Right cardiac atrium (tissue), 5 donors: ENCODE data around the gene CFAP61. TPM values are rescaled to one million over a fixed set of nuclear protein-coding genes. Genes with fewer than 3 reads are reported as not detected.

ENCODE experiments used
- ATAC-seq, 2 donors: fragments of 200-7000 bp; cut with Tn5 transposase; one replicate each; pipeline versions ENCODE4 v1.8.0 to v1.9.1; 2020; ENCODE audit warnings: moderate library complexity in 2 of 2, mild to moderate bottlenecking in 1 of 2
- DNase-seq, 3 donors: peaks; one replicate each; pipeline ENCODE4 v3.0.0-alpha.2; 2020
- H3K27ac ChIP-seq: one replicate; pipeline ENCODE4 v1.5.1; 2013; ENCODE audit warnings: mild to moderate bottlenecking, low read length, control low read depth, moderate library complexity
- H3K27me3 ChIP-seq: one replicate; pipeline ENCODE4 v1.6.1; 2013; ENCODE audit not compliant: control insufficient read depth, insufficient read depth
- H3K4me1 ChIP-seq: one replicate; pipeline ENCODE4 v1.6.1; 2013; ENCODE audit warnings: low read length; ENCODE audit not compliant: control insufficient read depth, insufficient read depth
- H3K4me3 ChIP-seq: one replicate; pipeline ENCODE4 v1.5.1; 2013; ENCODE audit warnings: low read length, control low read depth
- H3K9me3 ChIP-seq: one replicate; pipeline ENCODE4 v1.6.1; 2013; ENCODE audit warnings: low read length; ENCODE audit not compliant: control insufficient read depth
- WGBS: extraction: QIAGEN DNeasy Blood & Tissue Kit; methylation state at CpG from one replicate; pipeline ENCODE4 v1.1.7; 2013; 5-methylcytosine and 5-hydroxymethylcytosine counted together
- intact Hi-C, 4 donors: fragments of 100-400 bp; cut with DNase I; formaldehyde crosslinking; loops; one replicate each; pipeline versions ENCODE4 v1.11.0 to v1.14.0; 2022 to 2023
- polyA plus RNA-seq: library from polyadenylated mRNA; stranded (reverse); fragments of 200-250 nt; gene quantifications from one replicate; pipeline ENCODE4 v1.2.3, GENCODE V29; 2013
- total RNA-seq, 4 donors: library from RNA; stranded (reverse); fragmentation: NEBNext Ultra II Directional; extraction: Animal tissue kit (Norgen Biotek cat#: 25700); gene quantifications; one replicate each; pipeline ENCODE4 v1.2.1, GENCODE V29; 2021
- donor health status: healthy with polysubstance abuse.
- donor health status: DM: no; HTN: yes; CAD: no.
- donor health status: DM: no; HTN: no; CAD: no.
- donor health status: DM: no; HTN: yes; CAD: no; lungs with severe emphysema.
- donor health status: DM: yes; HTN: yes; CAD: no.

The CFAP61 gene
- total and polyA plus RNA-seq, 5 donors, result 0.11 to 2.4 (median 0.74) TPM; not detected in 1

GRCh38 chr20:20329564-20329963 is 277.2 kb downstream of the CFAP61 start:
- Histone ChIP-seq H3K4me1 (no peaks in the 10 kb centered on the region), H3K9me3 (no peaks in the 10 kb centered on the region), H3K4me3 (no peak overlapping the region), H3K27ac (no peak overlapping the region), H3K27me3 (no peaks in the 10 kb centered on the region)
- intact Hi-C loops, result no loop called here
- ATAC-seq (no peak), DNase-seq (no peak)
- 87% methylated on average over 13 of the region's 13 CpGs for WGBS

GRCh38 chr20:20331156-20331555 is 278.8 kb downstream of the CFAP61 start:
- intact Hi-C loops, result no loop called here
- no peaks in the 10 kb centered on the region for H3K9me3 ChIP-seq
- H3K4me3 ChIP-seq, result no peak overlapping the region
- H3K27ac ChIP-seq, result no peak overlapping the region
- DNase-seq (no peak), ATAC-seq (no peak)
- WGBS, result 72% methylated on average over 1 of the region's 1 CpG
- H3K27me3 ChIP-seq, result no peaks in the 10 kb centered on the region
- no peaks in the 10 kb centered on the region for H3K4me1 ChIP-seq

- Histone ChIP-seq H3K9me3 (no peaks in the 10 kb centered on the region), H3K27ac (no peak overlapping the region), H3K4me3 (no peak overlapping the region), H3K4me1 (no peaks in the 10 kb centered on the region), H3K27me3 (no peaks in the 10 kb centered on the region)
- WGBS, result 78% methylated on average over 2 of the region's 2 CpGs
- ATAC-seq (no peak), DNase-seq (no peak)
- intact Hi-C loops, result no loop called here
These were observed 279.5 kb downstream of the CFAP61 start for GRCh38 chr20:20331817-20332216.

GRCh38 chr20:20333866-20334265 is 281.5 kb downstream of the CFAP61 start:
- WGBS, result 73% methylated on average over 6 of the region's 6 CpGs
- Histone ChIP-seq H3K27me3 (no peaks in the 10 kb centered on the region), H3K27ac (no peak overlapping the region), H3K9me3 (no peaks in the 10 kb centered on the region), H3K4me1 (no peaks in the 10 kb centered on the region), H3K4me3 (no peak overlapping the region)
- DNase-seq (no peak), ATAC-seq (no peak)
- intact Hi-C loops, result no loop called here

GRCh38 chr20:20334489-20334888 is 282.2 kb downstream of the CFAP61 start:
- H3K9me3 ChIP-seq, result no peaks in the 10 kb centered on the region
- no peaks in the 10 kb centered on the region for H3K4me1 ChIP-seq
- no peaks in the 10 kb centered on the region for H3K27me3 ChIP-seq
- 47% methylated on average over 5 of the region's 5 CpGs for WGBS
- no peak for ATAC-seq
- no peak overlapping the region for H3K4me3 ChIP-seq
- intact Hi-C loops, result no loop called here
- no peak for DNase-seq
- H3K27ac ChIP-seq, result no peak overlapping the region

GRCh38 chr20:20338133-20338730 is 285.9 kb downstream of the CFAP61 start:
- DNase-seq (no peak), ATAC-seq (no peak)
- no peaks in the 10 kb centered on the region for H3K4me1 ChIP-seq
- WGBS, result 89% methylated on average over 14 of the region's 14 CpGs
- H3K9me3 ChIP-seq, result no peaks in the 10 kb centered on the region
- H3K4me3 ChIP-seq, result no peak overlapping the region
- no peak overlapping the region for H3K27ac ChIP-seq
- intact Hi-C loops, result no loop called here
- no peaks in the 10 kb centered on the region for H3K27me3 ChIP-seq

- ATAC-seq (no peak), DNase-seq (no peak)
- intact Hi-C loops, result no loop called here
These were observed 288.1 kb downstream of the CFAP61 start for GRCh38 chr20:20340443-20340842.

GRCh38 chr20:20341371-20341770 is 289.0 kb downstream of the CFAP61 start:
- no peak overlapping the region for H3K4me3 ChIP-seq
- no peaks in the 10 kb centered on the region for H3K4me1 ChIP-seq
- no peak overlapping the region for H3K27ac ChIP-seq
- intact Hi-C loops, result no loop called here
- no peaks in the 10 kb centered on the region for H3K27me3 ChIP-seq
- DNase-seq (no peak), ATAC-seq (no peak)
- H3K9me3 ChIP-seq, result no peaks in the 10 kb centered on the region
- 67% methylated on average over 4 of the region's 4 CpGs for WGBS

More at GRCh38 chr20:20340443-20340842, 288.1 kb downstream of the CFAP61 start:
- Histone ChIP-seq H3K4me1 (no peaks in the 10 kb centered on the region), H3K27ac (no peak overlapping the region), H3K9me3 (no peaks in the 10 kb centered on the region), H3K4me3 (no peak overlapping the region), H3K27me3 (no peaks in the 10 kb centered on the region)
- WGBS, result 89% methylated on average over 16 of the region's 16 CpGs

GRCh38 chr20:20342066-20342465 is 289.7 kb downstream of the CFAP61 start:
- WGBS, result 78% methylated on average over 5 of the region's 5 CpGs
- DNase-seq, result no peak
- Histone ChIP-seq H3K27me3 (no peaks in the 10 kb centered on the region), H3K4me1 (no peaks in the 10 kb centered on the region), H3K9me3 (no peaks in the 10 kb centered on the region), H3K4me3 (no peak overlapping the region), H3K27ac (no peak overlapping the region)
- no peak for ATAC-seq
- intact Hi-C loops, result no loop called here

GRCh38 chr20:20343932-20344331 is 291.6 kb downstream of the CFAP61 start:
- Histone ChIP-seq H3K4me3 (no peak overlapping the region), H3K27ac (no peak overlapping the region), H3K27me3 (no peaks in the 10 kb centered on the region), H3K9me3 (no peaks in the 10 kb centered on the region), H3K4me1 (no peaks in the 10 kb centered on the region)
- DNase-seq (no peak), ATAC-seq (no peak)
- WGBS, result 56% methylated on average over 7 of the region's 7 CpGs
- intact Hi-C loops, result no loop called here

- intact Hi-C loops, result no loop called here
- ATAC-seq (no peak), DNase-seq (no peak)
- Histone ChIP-seq H3K27me3 (no peaks in the 10 kb centered on the region), H3K9me3 (no peaks in the 10 kb centered on the region), H3K27ac (no peak overlapping the region), H3K4me3 (no peak overlapping the region), H3K4me1 (no peaks in the 10 kb centered on the region)
- 81% methylated on average over 4 of the region's 4 CpGs for WGBS
These were observed 292.1 kb downstream of the CFAP61 start for GRCh38 chr20:20344476-20344875.

- Histone ChIP-seq H3K9me3 (no peaks in the 10 kb centered on the region), H3K4me3 (no peak overlapping the region), H3K27ac (no peak overlapping the region), H3K27me3 (peaks cover 3% of the 10 kb centered on the region), H3K4me1 (no peaks in the 10 kb centered on the region)
- intact Hi-C loops, result no loop called here
- DNase-seq (no peak), ATAC-seq (no peak)
- WGBS, result 78% methylated on average over 3 of the region's 3 CpGs
These were observed 301.2 kb downstream of the CFAP61 start for GRCh38 chr20:20353576-20353975.
